ENCODE results near the gene MRPS7.

- TF ChIP-seq EZH2 (IDR thresholded peaks at IDR 0.05; ENCODE audit: borderline replicate concordance, low read length) (no peak), CTCF (conservative IDR thresholded peaks at IDR 0.05 in 1 of 2, IDR thresholded peaks at IDR 0.05 in 1 of 2; ENCODE audit: extremely low read depth in 1 of 2, insufficient read depth in 1 of 2, low read depth in 1 of 2, low read length in 2 of 2) (no peak)
Measured at GRCh38 chr17:75246404-75246803, 15.3 kb upstream of the MRPS7 start.
